Activated CD8-positive, alpha-beta memory T cell treated with anti-CD3 and anti-CD28 coated beads, Interleukin-2, amount 50 U/mL, for 4 hours (primary cell): ENCODE results near the gene LGR4.

ENCODE experiments used
- DNase-seq: peaks from one replicate; pipeline ENCODE4 v3.0.0-alpha.2; 2020

The LGR4 gene

GRCh38 chr11:27395556-27396258, 76.9 kb downstream of the LGR4 start:
- no peak for DNase-seq

- no peak for DNase-seq
Measured at GRCh38 chr11:27394781-27395228, 77.8 kb downstream of the LGR4 start.

GRCh38 chr11:27392278-27393114, 80.1 kb downstream of the LGR4 start:
- no peak for DNase-seq

- DNase-seq = no peak
Measured at GRCh38 chr11:27391331-27392015, 81.1 kb downstream of the LGR4 start.

GRCh38 chr11:27390318-27391295, 82.0 kb downstream of the LGR4 start:
- DNase-seq = no peak

- DNase-seq = no peak
Measured at GRCh38 chr11:27388869-27389268, 83.7 kb downstream of the LGR4 start.

- DNase-seq = no peak
Measured at GRCh38 chr11:27388001-27388400, 84.6 kb downstream of the LGR4 start.

GRCh38 chr11:27387362-27387761, 85.2 kb downstream of the LGR4 start:
- DNase-seq = no peak

GRCh38 chr11:27386181-27386845, 86.3 kb downstream of the LGR4 start:
- DNase-seq = no peak

- no peak for DNase-seq
Measured at GRCh38 chr11:27385245-27385644, 87.3 kb downstream of the LGR4 start.

GRCh38 chr11:27384227-27384626, 88.4 kb downstream of the LGR4 start:
- DNase-seq = no peak

- no peak for DNase-seq
Measured at GRCh38 chr11:27383645-27384044, 88.9 kb downstream of the LGR4 start.

- DNase-seq = no peak
Measured at GRCh38 chr11:27381238-27381666, 91.3 kb downstream of the LGR4 start.

- no peak for DNase-seq
Measured at GRCh38 chr11:27380771-27381170, 91.8 kb downstream of the LGR4 start.

- no peak for DNase-seq
Measured at GRCh38 chr11:27379449-27379848, 93.1 kb downstream of the LGR4 start.

- DNase-seq = no peak
Measured at GRCh38 chr11:27375370-27375769, 97.2 kb downstream of the LGR4 start.

- DNase-seq = no peak
Measured at GRCh38 chr11:27373856-27374602, 98.6 kb downstream of the LGR4 start.

GRCh38 chr11:27373392-27373791, 99.2 kb downstream of the LGR4 start:
- DNase-seq = no peak

- DNase-seq = no peak
Measured at GRCh38 chr11:27372164-27372563, 100.4 kb downstream of the LGR4 start.

GRCh38 chr11:27371489-27371888, 101.1 kb downstream of the LGR4 start:
- DNase-seq = no peak

- DNase-seq = no peak
Measured at GRCh38 chr11:27370374-27370773, 102.2 kb downstream of the LGR4 start.
